MM.1S (cell line): ENCODE measurements around the gene ARHGAP28.

ENCODE experiments used
- EZH2 ChIP-seq: fragments of 300-600 bp; sonication (generic); optimal IDR thresholded peaks from 2 replicates; pipeline ENCODE3; 2017; ENCODE audit warnings: low read depth, mild to moderate bottlenecking, antibody characterized with exemption, low read length, mixed read lengths
- TF ChIP-seq, protein P1 (sequence below): fragments of 300-600 bp; sonication (generic); IDR thresholded peaks from 2 replicates; pipeline ENCODE4 v1.5.1; 2016; ENCODE audit warnings: antibody characterized with exemption, low read length, mixed read lengths

DNA sequence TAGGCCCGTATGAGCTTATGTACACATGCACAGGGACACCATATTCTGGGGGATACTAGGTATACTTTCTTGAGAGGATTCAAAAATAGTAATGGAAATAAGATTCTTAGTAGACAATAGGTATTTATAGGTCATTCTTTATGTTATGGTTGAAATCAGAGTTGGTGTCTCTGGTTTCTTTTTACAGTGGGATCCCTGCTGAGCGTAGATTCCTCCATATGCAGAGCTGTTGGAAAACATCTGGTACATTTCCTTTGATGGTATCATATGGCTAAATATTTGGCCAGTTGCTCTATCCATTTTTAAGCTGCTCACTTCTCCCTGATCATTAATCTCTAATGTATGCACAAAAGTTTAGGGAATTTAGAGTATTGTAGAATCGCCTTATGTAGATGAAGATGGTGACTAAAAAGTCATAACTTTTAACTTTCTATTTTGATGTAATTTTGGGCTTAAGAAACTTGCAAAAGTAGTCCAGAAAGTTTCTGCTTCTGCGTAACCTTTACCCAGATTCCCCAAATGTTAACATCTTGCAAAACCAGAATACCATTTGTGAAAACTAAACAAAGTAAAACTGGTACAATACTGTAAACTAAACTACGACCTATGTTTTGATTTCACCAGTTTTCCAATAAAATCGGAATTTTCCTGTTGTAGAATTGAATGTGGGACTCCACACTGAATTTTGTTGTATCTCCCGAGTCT, 5.4 kb downstream of the ARHGAP28 start:
- TF ChIP-seq, protein P1, sequence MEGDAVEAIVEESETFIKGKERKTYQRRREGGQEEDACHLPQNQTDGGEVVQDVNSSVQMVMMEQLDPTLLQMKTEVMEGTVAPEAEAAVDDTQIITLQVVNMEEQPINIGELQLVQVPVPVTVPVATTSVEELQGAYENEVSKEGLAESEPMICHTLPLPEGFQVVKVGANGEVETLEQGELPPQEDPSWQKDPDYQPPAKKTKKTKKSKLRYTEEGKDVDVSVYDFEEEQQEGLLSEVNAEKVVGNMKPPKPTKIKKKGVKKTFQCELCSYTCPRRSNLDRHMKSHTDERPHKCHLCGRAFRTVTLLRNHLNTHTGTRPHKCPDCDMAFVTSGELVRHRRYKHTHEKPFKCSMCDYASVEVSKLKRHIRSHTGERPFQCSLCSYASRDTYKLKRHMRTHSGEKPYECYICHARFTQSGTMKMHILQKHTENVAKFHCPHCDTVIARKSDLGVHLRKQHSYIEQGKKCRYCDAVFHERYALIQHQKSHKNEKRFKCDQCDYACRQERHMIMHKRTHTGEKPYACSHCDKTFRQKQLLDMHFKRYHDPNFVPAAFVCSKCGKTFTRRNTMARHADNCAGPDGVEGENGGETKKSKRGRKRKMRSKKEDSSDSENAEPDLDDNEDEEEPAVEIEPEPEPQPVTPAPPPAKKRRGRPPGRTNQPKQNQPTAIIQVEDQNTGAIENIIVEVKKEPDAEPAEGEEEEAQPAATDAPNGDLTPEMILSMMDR, result no peak
- TF ChIP-seq EZH2, result no peak
